Peyer's patch (tissue), 4 donors: ENCODE data around the gene SYTL2. TPM values are rescaled to one million over a fixed set of nuclear protein-coding genes. Genes with fewer than 3 reads are reported as not detected.

Experiments
- DNase-seq, 3 donors: peaks; one replicate each; pipeline ENCODE4 v3.0.0-alpha.2; 2017 to 2019
- H3K27ac ChIP-seq, 4 donors: fragments of 200-600 bp; sonication (generic); one replicate each; pipeline ENCODE4 v1.5.1; 2016 to 2019
- H3K27me3 ChIP-seq, 2 donors: fragments of 200-600 bp; sonication (generic); one replicate each; pipeline ENCODE4 v1.5.1; 2019
- H3K36me3 ChIP-seq, 3 donors: fragments of 200-600 bp; sonication (generic); one replicate each; pipeline ENCODE4 v1.5.1; 2016 to 2019
- H3K4me1 ChIP-seq, 4 donors: fragments of 200-600 bp; sonication (generic); one replicate each; pipeline ENCODE4 v1.5.1; 2016 to 2019
- H3K4me3 ChIP-seq, 4 donors: fragments of 200-600 bp; sonication (generic); 1 replicate in 3 of 4; 2 replicates in 1 of 4; pipeline ENCODE4 v1.5.1; 2016 to 2019; ENCODE audit warnings: mild to moderate bottlenecking in 1 of 4
- H3K9me3 ChIP-seq, 4 donors: fragments of 200-600 bp; sonication (generic); one replicate each; pipeline ENCODE4 v1.5.1; 2016 to 2019; ENCODE audit warnings: mild to moderate bottlenecking in 1 of 4
- POLR2A ChIP-seq, 2 donors: fragments of 450-650 bp; IDR thresholded peaks; one replicate each; pipeline ENCODE4 v1.5.1; 2017; ENCODE audit warnings: antibody characterized with exemption in 2 of 2, mild to moderate bottlenecking in 2 of 2, moderate library complexity in 2 of 2
- total RNA-seq, 4 donors: library from RNA; depleted of rRNA; stranded (reverse); fragments of >200 nt; gene quantifications; one replicate each; pipeline ENCODE4 v1.1.0, GENCODE V29; 2016
- TF ChIP-seq, protein P1 (sequence below), 6 experiments: fragments of 450-650 bp in 4 of 6; fragments of 200-600 bp in 2 of 6; sonication (generic) in 1 of 6; IDR thresholded peaks; one replicate each; pipeline ENCODE4 v1.5.1; 2017 to 2019; ENCODE audit warnings: antibody characterized with exemption in 6 of 6, mild to moderate bottlenecking in 3 of 6, moderate library complexity in 1 of 6

The SYTL2 gene
- total RNA-seq, 4 donors from 2014 or later: 96.6 to 211 (median 125) TPM

DNA sequence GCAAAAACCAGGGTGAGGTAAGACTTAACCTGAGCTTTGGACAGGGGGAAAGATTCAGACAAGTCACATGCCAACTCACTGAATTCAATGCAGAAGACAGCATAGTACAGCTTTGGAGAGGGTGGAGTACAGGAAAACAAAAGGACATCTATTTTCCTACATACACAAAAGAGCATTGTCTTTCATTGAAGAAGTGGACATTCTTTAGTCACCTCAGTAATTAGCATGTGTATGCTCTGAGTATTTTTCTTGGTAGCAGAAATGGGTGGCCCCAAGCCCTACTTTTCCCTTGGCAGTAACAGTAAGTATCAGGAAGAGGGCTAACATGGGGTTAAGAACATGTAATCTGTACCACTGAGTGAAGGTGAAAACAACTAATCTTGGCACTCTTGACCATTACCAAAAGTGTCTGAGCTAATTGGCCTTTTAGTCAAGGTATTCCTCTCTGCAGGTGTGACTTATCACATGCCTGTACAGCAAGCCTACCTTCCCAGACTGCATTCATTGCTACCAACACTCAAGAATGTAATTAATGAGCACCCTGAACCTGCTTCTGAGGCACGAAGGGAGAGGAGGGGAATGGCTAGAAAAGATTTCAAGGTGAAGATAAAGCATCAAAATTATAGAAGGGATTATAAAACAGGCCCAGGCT is 33.9 kb downstream of the SYTL2 start:
- no peak for DNase-seq
- H3K27ac ChIP-seq: no peak overlapping the region
- TF ChIP-seq, protein P1, sequence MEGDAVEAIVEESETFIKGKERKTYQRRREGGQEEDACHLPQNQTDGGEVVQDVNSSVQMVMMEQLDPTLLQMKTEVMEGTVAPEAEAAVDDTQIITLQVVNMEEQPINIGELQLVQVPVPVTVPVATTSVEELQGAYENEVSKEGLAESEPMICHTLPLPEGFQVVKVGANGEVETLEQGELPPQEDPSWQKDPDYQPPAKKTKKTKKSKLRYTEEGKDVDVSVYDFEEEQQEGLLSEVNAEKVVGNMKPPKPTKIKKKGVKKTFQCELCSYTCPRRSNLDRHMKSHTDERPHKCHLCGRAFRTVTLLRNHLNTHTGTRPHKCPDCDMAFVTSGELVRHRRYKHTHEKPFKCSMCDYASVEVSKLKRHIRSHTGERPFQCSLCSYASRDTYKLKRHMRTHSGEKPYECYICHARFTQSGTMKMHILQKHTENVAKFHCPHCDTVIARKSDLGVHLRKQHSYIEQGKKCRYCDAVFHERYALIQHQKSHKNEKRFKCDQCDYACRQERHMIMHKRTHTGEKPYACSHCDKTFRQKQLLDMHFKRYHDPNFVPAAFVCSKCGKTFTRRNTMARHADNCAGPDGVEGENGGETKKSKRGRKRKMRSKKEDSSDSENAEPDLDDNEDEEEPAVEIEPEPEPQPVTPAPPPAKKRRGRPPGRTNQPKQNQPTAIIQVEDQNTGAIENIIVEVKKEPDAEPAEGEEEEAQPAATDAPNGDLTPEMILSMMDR (IDR thresholded peaks at IDR 0.05): no peak
- no peak for TF ChIP-seq POLR2A (IDR thresholded peaks at IDR 0.05)

DNA sequence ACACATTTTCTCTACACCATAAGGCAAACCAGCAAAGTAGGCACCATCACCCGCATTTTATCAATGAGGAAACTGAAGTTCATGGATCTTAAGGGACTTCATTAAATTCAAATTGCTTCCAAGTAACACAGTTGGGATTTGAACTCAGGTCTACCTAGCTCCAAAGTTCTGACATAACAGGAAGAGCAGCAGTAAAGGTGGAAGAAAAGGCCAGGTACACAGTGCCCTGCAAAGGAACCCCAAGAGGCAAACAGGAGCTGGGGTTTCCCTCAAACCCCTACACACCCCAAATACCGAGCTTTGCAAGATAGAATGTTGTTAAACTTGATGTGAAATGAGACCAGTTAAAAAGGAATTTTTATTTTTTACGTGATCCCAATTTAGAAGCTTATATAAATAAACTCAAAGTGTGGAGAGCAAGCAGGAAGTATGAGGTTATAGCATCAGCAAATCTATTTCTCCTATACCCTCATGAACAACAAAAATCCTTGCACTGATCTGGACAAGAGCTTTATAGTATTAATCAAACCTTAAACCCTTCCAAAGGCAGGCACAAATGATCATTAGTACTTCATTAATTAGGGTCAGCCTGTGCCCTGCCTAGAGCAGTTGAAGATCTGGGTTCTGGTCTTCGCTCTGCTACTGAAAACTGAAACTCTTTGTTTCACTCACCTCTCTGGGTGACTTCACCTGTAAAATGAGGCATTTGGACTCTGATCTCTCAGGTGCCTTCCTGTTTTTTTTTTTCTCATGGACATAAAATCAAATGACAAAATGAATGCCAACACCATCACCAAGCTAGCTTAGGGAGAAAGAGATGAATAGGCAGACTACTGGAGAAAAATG is 36.5 kb downstream of the SYTL2 start:
- Histone ChIP-seq H3K9me3 (no peaks in the 10 kb centered on the region), H3K27ac (peak overlapping the region in 3 of 4 donors; percentile 62 to 76 (median 72)), H3K27me3 (no peaks in the 10 kb centered on the region), H3K36me3 (no peaks in the 10 kb centered on the region), H3K4me3 (no peak overlapping the region), H3K4me1 (peaks cover 0 to 18% (median 0%) of the 10 kb centered on the region in 4 donors)
- TF ChIP-seq POLR2A (IDR thresholded peaks at IDR 0.05): peak in 1 of 2 donors; percentile 20
- TF ChIP-seq, protein P1 (IDR thresholded peaks at IDR 0.05): no peak
- no peak for DNase-seq

More for the DNA sequence above, 33.9 kb downstream of the SYTL2 start:
- H3K9me3 ChIP-seq: peaks cover 0 to 2% (median 0%) of the 10 kb centered on the region in 4 donors
- peaks cover 0 to 32% (median 0%) of the 10 kb centered on the region in 4 donors for H3K4me1 ChIP-seq
- H3K27me3 ChIP-seq: no peaks in the 10 kb centered on the region
- no peak overlapping the region for H3K4me3 ChIP-seq
- H3K36me3 ChIP-seq: no peaks in the 10 kb centered on the region

DNA sequence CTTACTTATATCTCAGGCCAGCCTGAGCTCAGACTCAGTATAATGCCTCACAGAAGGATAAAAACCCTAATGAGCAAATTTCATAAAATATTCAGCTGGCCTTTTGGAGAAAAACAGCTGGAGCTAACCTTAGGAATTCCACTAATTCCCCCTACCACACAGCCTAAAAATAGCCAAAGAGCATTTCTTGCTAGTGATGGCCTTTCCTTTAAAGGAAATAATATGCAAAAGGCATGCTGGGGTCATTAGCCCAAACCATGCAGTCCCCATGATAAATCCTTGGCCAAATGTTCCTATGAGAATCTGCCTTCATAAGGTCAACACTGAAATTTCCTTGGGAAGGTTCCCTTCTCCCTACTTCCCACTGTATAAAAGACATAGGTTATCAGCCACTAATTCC is 38.2 kb downstream of the SYTL2 start:
- Histone ChIP-seq H3K4me3 (no peak overlapping the region), H3K36me3 (no peaks in the 10 kb centered on the region), H3K9me3 (no peaks in the 10 kb centered on the region), H3K27ac (peak overlapping the region in 1 of 4 donors; percentile 39), H3K4me1 (peaks cover 0 to 13% (median 0%) of the 10 kb centered on the region in 4 donors), H3K27me3 (no peaks in the 10 kb centered on the region)
- TF ChIP-seq, protein P1 (IDR thresholded peaks at IDR 0.05): no peak
- no peak for TF ChIP-seq POLR2A (IDR thresholded peaks at IDR 0.05)
- DNase-seq: no peak

DNA sequence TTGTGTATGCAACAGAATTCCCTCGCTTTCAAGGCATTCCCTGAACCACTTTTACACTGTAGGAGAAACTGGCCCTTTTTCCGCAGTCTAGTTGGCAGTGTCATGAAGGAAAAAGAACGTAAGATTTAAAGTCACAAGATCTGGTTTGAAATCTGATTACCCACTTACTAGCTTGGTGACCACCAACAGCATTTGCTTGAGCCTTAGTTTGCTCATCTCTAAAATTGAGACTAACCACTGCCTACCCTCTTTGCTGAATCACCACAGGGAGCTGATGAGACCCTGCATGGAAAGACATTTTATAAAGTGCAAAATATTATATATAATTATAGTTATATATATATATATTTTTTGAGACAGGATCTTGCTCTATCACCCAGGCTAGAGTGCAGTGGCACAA is 39.4 kb downstream of the SYTL2 start:
- no peaks in the 10 kb centered on the region for H3K36me3 ChIP-seq
- no peak for DNase-seq
- H3K9me3 ChIP-seq: no peaks in the 10 kb centered on the region
- H3K4me3 ChIP-seq: no peak overlapping the region
- H3K27me3 ChIP-seq: no peaks in the 10 kb centered on the region
- peaks cover 0 to 15% (median 0%) of the 10 kb centered on the region in 4 donors for H3K4me1 ChIP-seq
- no peak for TF ChIP-seq POLR2A (IDR thresholded peaks at IDR 0.05)
- TF ChIP-seq, protein P1 (IDR thresholded peaks at IDR 0.05): no peak
- no peak overlapping the region for H3K27ac ChIP-seq

DNA sequence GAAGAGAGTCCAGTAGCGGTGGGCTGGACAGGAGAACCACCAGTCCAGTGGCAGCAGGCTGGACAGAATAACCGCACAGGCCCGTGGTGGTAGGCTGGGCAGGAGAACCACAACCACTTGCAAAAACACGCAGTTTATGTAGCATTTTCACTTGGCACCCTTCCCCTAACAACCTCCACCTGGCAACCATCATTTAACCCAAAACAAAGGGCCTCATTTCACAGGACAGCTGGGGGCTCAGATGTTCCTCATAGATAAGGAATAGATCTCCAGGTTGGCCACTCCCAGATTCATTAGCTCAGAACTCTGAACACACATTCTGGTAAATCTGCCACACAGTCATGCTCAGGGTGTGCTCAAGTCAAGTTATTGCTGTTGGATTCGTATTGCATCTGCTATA is 41.2 kb downstream of the SYTL2 start:
- no peaks in the 10 kb centered on the region for H3K9me3 ChIP-seq
- H3K27ac ChIP-seq: no peak overlapping the region
- no peaks in the 10 kb centered on the region for H3K36me3 ChIP-seq
- no peaks in the 10 kb centered on the region for H3K27me3 ChIP-seq
- H3K4me1 ChIP-seq: peaks cover 0 to 9% (median 0%) of the 10 kb centered on the region in 4 donors
- TF ChIP-seq, protein P1 (IDR thresholded peaks at IDR 0.05): no peak
- TF ChIP-seq POLR2A (IDR thresholded peaks at IDR 0.05): no peak
- no peak overlapping the region for H3K4me3 ChIP-seq
- no peak for DNase-seq
